MM.1S (cell line): ENCODE data around the gene TEX14.

Experiments used
- DNase-seq: peaks from one replicate; pipeline ENCODE4 v3.0.0-alpha.2; 2015
- H2AFZ ChIP-seq: fragments of 300-600 bp; sonication (generic); 2 replicates; pipeline ENCODE4 v1.6.0; 2016; ENCODE audit warnings: antibody characterized with exemption, low read length
- H3F3A ChIP-seq: fragments of 300-600 bp; sonication (generic); 2 replicates; pipeline ENCODE4 v1.6.1; 2016; ENCODE audit warnings: mild to moderate bottlenecking, antibody characterized with exemption, low read length, moderate library complexity, mixed read lengths; ENCODE audit not compliant: insufficient read depth
- H3K27ac ChIP-seq: fragments of 300-600 bp; sonication (generic); 2 replicates; pipeline ENCODE4 v1.5.1; 2016; ENCODE audit warnings: mild to moderate bottlenecking, low read length
- H3K27me3 ChIP-seq: fragments of 300-600 bp; sonication (generic); replicated peaks from 2 replicates; pipeline ENCODE4 v1.6.0; 2016; ENCODE audit warnings: low read length; ENCODE audit not compliant: insufficient read depth
- H3K36me3 ChIP-seq: fragments of 300-600 bp; sonication (generic); replicated peaks from 2 replicates; pipeline ENCODE4 v1.6.1; 2016; ENCODE audit warnings: mild to moderate bottlenecking, low read length, mixed read lengths; ENCODE audit not compliant: insufficient read depth
- H3K4me1 ChIP-seq: fragments of 300-600 bp; sonication (generic); 2 replicates; pipeline ENCODE4 v1.6.1; 2016; ENCODE audit warnings: low read length, mixed read lengths
- H3K4me2 ChIP-seq: fragments of 300-600 bp; sonication (generic); 2 replicates; pipeline ENCODE4 v1.6.0; 2016; ENCODE audit warnings: low read depth, low read length
- H3K4me3 ChIP-seq: fragments of 300-600 bp; sonication (generic); 2 replicates; pipeline ENCODE4 v1.5.1; 2016; ENCODE audit warnings: low read length, mixed read lengths
- H3K79me2 ChIP-seq: fragments of 300-600 bp; sonication (generic); 2 replicates; pipeline ENCODE4 v1.6.1; 2016; ENCODE audit warnings: mixed run types, low read length, mixed read lengths
- H3K9ac ChIP-seq: fragments of 300-600 bp; sonication (generic); 2 replicates; pipeline ENCODE4 v1.6.1; 2016; ENCODE audit warnings: low read length, mixed read lengths
- H3K9me2 ChIP-seq: fragments of 300-600 bp; sonication (generic); replicated peaks from 2 replicates; pipeline ENCODE4 v1.6.1; 2016; ENCODE audit warnings: mild to moderate bottlenecking, low read length, mixed read lengths; ENCODE audit not compliant: insufficient read depth
- H3K9me3 ChIP-seq: fragments of 300-600 bp; sonication (generic); replicated peaks from 2 replicates; pipeline ENCODE4 v1.6.1; 2016; ENCODE audit warnings: mild to moderate bottlenecking, low read length, mixed read lengths; ENCODE audit not compliant: insufficient read depth
- H4K20me1 ChIP-seq: fragments of 300-600 bp; sonication (generic); 2 replicates; pipeline ENCODE4 v1.6.1; 2016; ENCODE audit warnings: mild to moderate bottlenecking, low read length, moderate library complexity, mixed read lengths; ENCODE audit not compliant: insufficient read depth
- CTCF ChIP-seq: fragments of 300-600 bp; sonication (generic); IDR thresholded peaks from 2 replicates; pipeline ENCODE4 v1.5.1; 2016; ENCODE audit warnings: antibody characterized with exemption, low read length, mixed read lengths
- EZH2 ChIP-seq: fragments of 300-600 bp; sonication (generic); optimal IDR thresholded peaks from 2 replicates; pipeline ENCODE3; 2017; ENCODE audit warnings: low read depth, mild to moderate bottlenecking, antibody characterized with exemption, low read length, mixed read lengths
- EZH2phosphoT487 ChIP-seq: fragments of 300-600 bp; sonication (generic); IDR thresholded peaks from 2 replicates; pipeline ENCODE4 v1.6.1; 2018; ENCODE audit warnings: antibody characterized with exemption, low read length

Gene TEX14

DNA sequence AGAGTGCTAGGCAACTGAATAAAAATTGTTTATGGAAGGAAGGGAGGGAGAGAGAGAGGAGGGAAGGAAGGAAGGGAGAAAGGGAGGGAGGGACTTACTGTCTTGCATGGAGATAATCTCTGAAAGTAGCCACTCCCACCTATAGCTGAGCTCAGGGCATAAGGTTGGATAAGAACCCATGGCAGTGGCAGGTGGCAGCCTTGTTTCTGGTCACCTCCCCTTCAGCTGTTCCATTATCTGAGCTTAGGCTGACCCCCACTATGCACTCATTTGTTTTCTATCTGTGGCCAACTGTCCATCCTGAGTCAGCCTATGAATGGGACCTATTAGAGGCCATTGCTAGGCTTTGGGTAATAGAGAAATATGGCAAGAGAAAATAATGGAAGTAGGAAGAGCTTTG, 152.1 kb downstream of the TEX14 start:
- Histone ChIP-seq H3K4me2 (no peak overlapping the region), H3K9me2 (no peaks in the 10 kb centered on the region), H3K4me1 (no peaks in the 10 kb centered on the region), H3K4me3 (no peak overlapping the region), H3K79me2 (no peaks in the 10 kb centered on the region), H3K27ac (no peak overlapping the region), H3F3A (no peaks in the 10 kb centered on the region), H3K9ac (no peak overlapping the region), H3K27me3 (no peaks in the 10 kb centered on the region), H3K9me3 (no peaks in the 10 kb centered on the region), H4K20me1 (no peaks in the 10 kb centered on the region), H2AFZ (no peak overlapping the region), H3K36me3 (no peaks in the 10 kb centered on the region)
- DNase-seq: no peak
- TF ChIP-seq EZH2: no peak
- TF ChIP-seq EZH2phosphoT487: no peak
- no peak for TF ChIP-seq CTCF

- Histone ChIP-seq H3K79me2 (no peaks in the 10 kb centered on the region), H4K20me1 (no peaks in the 10 kb centered on the region), H3K9me2 (no peaks in the 10 kb centered on the region), H3K27ac (no peak overlapping the region), H3F3A (no peaks in the 10 kb centered on the region), H3K4me3 (no peak overlapping the region), H3K4me2 (no peak overlapping the region), H2AFZ (no peak overlapping the region), H3K27me3 (no peaks in the 10 kb centered on the region), H3K9me3 (no peaks in the 10 kb centered on the region), H3K9ac (no peak overlapping the region), H3K36me3 (no peaks in the 10 kb centered on the region), H3K4me1 (no peaks in the 10 kb centered on the region)
- TF ChIP-seq EZH2 (no peak), EZH2phosphoT487 (no peak), CTCF (no peak)
- no peak for DNase-seq
Measured at GRCh38 chr17:58538811-58539409, 152.9 kb downstream of the TEX14 start.

DNA sequence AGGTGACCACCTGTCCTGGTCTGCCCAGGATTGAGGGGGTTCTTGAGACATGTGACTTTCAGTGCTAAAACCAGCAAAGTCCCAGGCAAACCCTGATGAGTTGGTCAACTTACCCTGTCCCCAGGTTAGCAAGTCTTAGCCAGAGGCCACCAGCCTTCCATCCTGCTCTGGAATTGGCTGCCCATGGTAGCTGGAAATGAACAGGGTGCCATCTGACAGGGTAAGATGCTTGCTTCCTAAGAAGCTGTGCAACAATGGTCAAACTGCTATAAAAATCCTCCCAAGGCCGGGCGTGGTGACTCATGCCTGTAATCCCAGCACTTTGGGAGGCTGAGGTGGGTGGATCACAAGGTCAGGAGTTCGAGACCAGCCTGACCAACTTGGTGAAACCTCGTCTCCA, 154.6 kb downstream of the TEX14 start:
- DNase-seq: no peak
- H3K27me3 ChIP-seq: peaks cover 11% of the 10 kb centered on the region; the same call in 1 of the 2 replicates
- H3K4me3 ChIP-seq: no peak overlapping the region
- no peaks in the 10 kb centered on the region for H3K79me2 ChIP-seq
- no peak for TF ChIP-seq EZH2phosphoT487
- no peaks in the 10 kb centered on the region for H4K20me1 ChIP-seq
- no peaks in the 10 kb centered on the region for H3F3A ChIP-seq
- H3K27ac ChIP-seq: no peak overlapping the region
- H3K4me2 ChIP-seq: no peak overlapping the region
- H3K36me3 ChIP-seq: no peaks in the 10 kb centered on the region
- no peak overlapping the region for H3K9ac ChIP-seq
- H3K9me3 ChIP-seq: no peaks in the 10 kb centered on the region
- H3K9me2 ChIP-seq: no peaks in the 10 kb centered on the region
- H2AFZ ChIP-seq: no peak overlapping the region
- H3K4me1 ChIP-seq: no peaks in the 10 kb centered on the region

- H3K36me3 ChIP-seq: no peaks in the 10 kb centered on the region
- H3K9me3 ChIP-seq: no peaks in the 10 kb centered on the region
- H3K4me3 ChIP-seq: no peak overlapping the region
- H3K4me2 ChIP-seq: no peak overlapping the region
- no peaks in the 10 kb centered on the region for H3K4me1 ChIP-seq
- no peaks in the 10 kb centered on the region for H4K20me1 ChIP-seq
- TF ChIP-seq EZH2 (no peak), EZH2phosphoT487 (no peak), CTCF (no peak)
- no peaks in the 10 kb centered on the region for H3F3A ChIP-seq
- H3K27ac ChIP-seq: no peak overlapping the region
- H3K27me3 ChIP-seq: peaks cover 11% of the 10 kb centered on the region
- H3K9me2 ChIP-seq: no peaks in the 10 kb centered on the region
- DNase-seq: no peak
- H3K79me2 ChIP-seq: no peaks in the 10 kb centered on the region
- no peak overlapping the region for H2AFZ ChIP-seq
- no peak overlapping the region for H3K9ac ChIP-seq
Measured at GRCh38 chr17:58536542-58536941, 155.3 kb downstream of the TEX14 start.
